ENCODE results near the gene NFE2L3. TPM values are rescaled to one million over a fixed set of nuclear protein-coding genes. Genes with fewer than 3 reads are reported as not detected.
A peak's percentile ranks its signal among the peaks of the same experiment; 100 is the strongest.

NFE2L3 gene
- total and polyA plus RNA-seq, 9 of the 15 experiments (the other 6 are each of a cell fraction or from before 2014, with no cell fraction given) = 2.9 to 16.9 (median 12.4) TPM

DNA sequence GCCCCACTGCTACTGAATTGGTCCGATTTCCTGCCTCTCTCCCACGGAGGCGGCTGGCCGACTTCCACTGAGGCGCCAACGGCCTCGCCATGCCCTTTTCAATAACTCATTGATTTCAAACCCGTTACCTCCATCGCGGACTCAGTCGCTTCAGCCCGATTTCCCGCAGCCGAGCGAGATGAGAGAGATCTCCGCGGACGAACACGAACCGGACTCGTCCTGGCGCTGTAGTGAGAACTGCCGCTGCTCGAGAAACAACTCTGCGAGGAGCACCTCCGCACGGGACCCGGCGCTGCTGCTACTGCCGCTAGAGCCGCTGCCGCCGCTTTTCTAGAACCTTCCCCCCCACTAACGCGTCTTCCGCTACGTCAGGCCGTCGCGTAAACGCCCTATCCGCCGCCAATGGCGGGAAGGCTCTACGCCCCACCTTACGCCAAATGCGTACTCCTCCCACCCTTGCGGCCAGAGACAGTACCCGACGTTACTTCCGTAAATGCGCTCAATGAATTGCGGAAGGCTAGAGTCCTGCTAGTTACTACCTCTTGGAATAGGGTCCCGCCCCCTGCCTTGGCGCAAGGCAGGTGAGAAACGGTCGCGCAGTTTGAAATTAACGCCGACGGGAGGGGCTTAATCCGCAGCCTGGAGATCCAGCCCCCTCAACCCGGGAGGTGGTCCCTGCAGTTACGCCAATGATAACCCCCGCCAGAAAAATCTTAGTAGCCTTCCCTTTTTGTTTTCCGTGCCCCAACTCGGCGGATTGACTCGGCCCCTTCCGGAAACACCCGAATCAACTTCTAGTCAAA lies 48.6 kb downstream of the NFE2L3 start, which contains the start of gene HNRNPA2B1 (continued):
- TF ChIP-seq, protein P1, sequence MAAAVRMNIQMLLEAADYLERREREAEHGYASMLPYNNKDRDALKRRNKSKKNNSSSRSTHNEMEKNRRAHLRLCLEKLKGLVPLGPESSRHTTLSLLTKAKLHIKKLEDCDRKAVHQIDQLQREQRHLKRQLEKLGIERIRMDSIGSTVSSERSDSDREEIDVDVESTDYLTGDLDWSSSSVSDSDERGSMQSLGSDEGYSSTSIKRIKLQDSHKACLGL (CRISPR knock-in tag; IDR thresholded peaks at IDR 0.05; ENCODE audit: borderline replicate concordance, poor library complexity, severe bottlenecking) = peak; percentile 45
- peak; percentile 77 for TF ChIP-seq PTBP1 (IDR thresholded peaks at IDR 0.05; ENCODE audit: low read depth, low read length)
- no peak for TF ChIP-seq IRF2 (CRISPR knock-in tag; IDR thresholded peaks at IDR 0.05)
- TF ChIP-seq CAMTA2 (CRISPR knock-in tag; conservative IDR thresholded peaks at IDR 0.05) = peak; percentile 77; the same call in 1 of the 2 replicates
- peak in 1 of 2 experiments; percentile 86; a peak in 2 of 4 replicates for TF ChIP-seq BCLAF1 (IDR thresholded peaks at IDR 0.05; ENCODE audit: borderline replicate concordance in 1 of 2, control insufficient read depth in 1 of 2, low read depth in 2 of 2, low read length in 1 of 2)
- no peak; the same call in 1 of the 2 replicates for TF ChIP-seq ZBTB7A (IDR thresholded peaks at IDR 0.05; ENCODE audit: borderline replicate concordance, control insufficient read depth, low read depth, low read length)
- peak; percentile 47 to 86 for TF ChIP-seq AFF1 (IDR thresholded peaks at IDR 0.05; ENCODE audit: low read depth in 1 of 2, partially characterized antibody in 2 of 2)
- no peak for TF ChIP-seq TCFL5 (CRISPR knock-in tag; conservative IDR thresholded peaks at IDR 0.05)
- peak; percentile 75; the same call in 1 of the 2 replicates for TF ChIP-seq GTF2A2 (tag; IDR thresholded peaks at IDR 0.05)
- no peak for TF ChIP-seq E2F5 (CRISPR knock-in tag; IDR thresholded peaks at IDR 0.05)
- TF ChIP-seq, protein P2, sequence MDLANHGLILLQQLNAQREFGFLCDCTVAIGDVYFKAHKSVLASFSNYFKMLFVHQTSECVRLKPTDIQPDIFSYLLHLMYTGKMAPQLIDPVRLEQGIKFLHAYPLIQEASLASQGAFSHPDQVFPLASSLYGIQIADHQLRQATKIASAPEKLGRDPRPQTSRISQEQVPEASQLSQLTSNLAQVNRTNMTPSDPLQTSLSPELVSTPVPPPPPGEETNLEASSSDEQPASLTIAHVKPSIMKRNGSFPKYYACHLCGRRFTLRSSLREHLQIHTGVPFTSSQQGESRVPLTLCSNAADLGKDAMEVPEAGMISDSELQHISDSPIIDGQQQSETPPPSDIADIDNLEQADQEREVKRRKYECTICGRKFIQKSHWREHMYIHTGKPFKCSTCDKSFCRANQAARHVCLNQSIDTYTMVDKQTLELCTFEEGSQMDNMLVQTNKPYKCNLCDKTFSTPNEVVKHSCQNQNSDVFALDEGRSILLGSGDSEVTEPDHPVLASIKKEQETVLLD (IDR thresholded peaks at IDR 0.05) = 0 out of 2 replicates have a peak, but pooled peaks have one; percentile 47
- peak; percentile 82 for TF ChIP-seq ASH1L (IDR thresholded peaks at IDR 0.05; ENCODE audit: borderline replicate concordance, low read depth, partially characterized antibody)
